Measurements from ENCODE around the gene FOS.

The FOS gene

GRCh38 chr14:75286313-75286712 lies 7.7 kb downstream of the FOS start:
- peaks cover 10% of the 10 kb centered on the region for H3K36me3 ChIP-seq (ENCODE audit: control insufficient read depth, insufficient read depth, low read length)
- no peak overlapping the region for H3K4me3 ChIP-seq (ENCODE audit: low read depth, low read length)
- no peaks in the 10 kb centered on the region for H3K9me3 ChIP-seq (ENCODE audit: control insufficient read depth, insufficient read depth, low read depth, low read length)
- peaks cover 25% of the 10 kb centered on the region for H3K4me1 ChIP-seq (ENCODE audit: control insufficient read depth, insufficient read depth, low read length)
- no peak overlapping the region for H3K27ac ChIP-seq (ENCODE audit: low read depth, low read length)
- H3K9ac ChIP-seq (ENCODE audit: low read length), result no peak overlapping the region
- H3K27me3 ChIP-seq (ENCODE audit: control insufficient read depth, insufficient read depth, low read length), result no peaks in the 10 kb centered on the region

- Histone ChIP-seq H3K4me3 (ENCODE audit: low read depth, low read length) (no peak overlapping the region), H3K9me3 (ENCODE audit: control insufficient read depth, insufficient read depth, low read depth, low read length) (no peaks in the 10 kb centered on the region), H3K27ac (ENCODE audit: low read depth, low read length) (no peak overlapping the region), H3K4me1 (ENCODE audit: control insufficient read depth, insufficient read depth, low read length) (peaks cover 26% of the 10 kb centered on the region), H3K27me3 (ENCODE audit: control insufficient read depth, insufficient read depth, low read length) (no peaks in the 10 kb centered on the region), H3K9ac (ENCODE audit: low read length) (no peak overlapping the region), H3K36me3 (ENCODE audit: control insufficient read depth, insufficient read depth, low read length) (no peaks in the 10 kb centered on the region)
Measured at GRCh38 chr14:75289840-75290388, 11.3 kb downstream of the FOS start.

- peaks cover 33% of the 10 kb centered on the region for H3K4me1 ChIP-seq (ENCODE audit: control insufficient read depth, insufficient read depth, low read length)
- H3K9me3 ChIP-seq (ENCODE audit: control insufficient read depth, insufficient read depth, low read depth, low read length), result no peaks in the 10 kb centered on the region
- no peak overlapping the region for H3K27ac ChIP-seq (ENCODE audit: low read depth, low read length)
- no peak overlapping the region for H3K9ac ChIP-seq (ENCODE audit: low read length)
- no peaks in the 10 kb centered on the region for H3K36me3 ChIP-seq (ENCODE audit: control insufficient read depth, insufficient read depth, low read length)
- H3K4me3 ChIP-seq (ENCODE audit: low read depth, low read length), result no peak overlapping the region
- no peaks in the 10 kb centered on the region for H3K27me3 ChIP-seq (ENCODE audit: control insufficient read depth, insufficient read depth, low read length)
Measured at GRCh38 chr14:75290851-75291250, 12.2 kb downstream of the FOS start.

GRCh38 chr14:75291331-75291730 lies 12.7 kb downstream of the FOS start:
- Histone ChIP-seq H3K4me1 (ENCODE audit: control insufficient read depth, insufficient read depth, low read length) (peaks cover 31% of the 10 kb centered on the region), H3K27ac (ENCODE audit: low read depth, low read length) (no peak overlapping the region), H3K36me3 (ENCODE audit: control insufficient read depth, insufficient read depth, low read length) (no peaks in the 10 kb centered on the region), H3K27me3 (ENCODE audit: control insufficient read depth, insufficient read depth, low read length) (no peaks in the 10 kb centered on the region), H3K9me3 (ENCODE audit: control insufficient read depth, insufficient read depth, low read depth, low read length) (no peaks in the 10 kb centered on the region), H3K4me3 (ENCODE audit: low read depth, low read length) (no peak overlapping the region), H3K9ac (ENCODE audit: low read length) (no peak overlapping the region)

GRCh38 chr14:75292101-75292563 lies 13.5 kb downstream of the FOS start:
- peaks cover 26% of the 10 kb centered on the region for H3K4me1 ChIP-seq (ENCODE audit: control insufficient read depth, insufficient read depth, low read length)
- no peak overlapping the region for H3K9ac ChIP-seq (ENCODE audit: low read length)
- no peaks in the 10 kb centered on the region for H3K27me3 ChIP-seq (ENCODE audit: control insufficient read depth, insufficient read depth, low read length)
- H3K9me3 ChIP-seq (ENCODE audit: control insufficient read depth, insufficient read depth, low read depth, low read length), result no peaks in the 10 kb centered on the region
- H3K4me3 ChIP-seq (ENCODE audit: low read depth, low read length), result no peak overlapping the region
- no peak overlapping the region for H3K27ac ChIP-seq (ENCODE audit: low read depth, low read length)
- no peaks in the 10 kb centered on the region for H3K36me3 ChIP-seq (ENCODE audit: control insufficient read depth, insufficient read depth, low read length)

GRCh38 chr14:75292886-75293285 lies 14.3 kb downstream of the FOS start:
- Histone ChIP-seq H3K27ac (ENCODE audit: low read depth, low read length) (0 out of 2 replicates have a peak overlapping the region, but pooled peaks have one; percentile 87), H3K36me3 (ENCODE audit: control insufficient read depth, insufficient read depth, low read length) (no peaks in the 10 kb centered on the region), H3K9me3 (ENCODE audit: control insufficient read depth, insufficient read depth, low read depth, low read length) (no peaks in the 10 kb centered on the region), H3K4me3 (ENCODE audit: low read depth, low read length) (no peak overlapping the region), H3K9ac (ENCODE audit: low read length) (no peak overlapping the region), H3K27me3 (ENCODE audit: control insufficient read depth, insufficient read depth, low read length) (no peaks in the 10 kb centered on the region), H3K4me1 (ENCODE audit: control insufficient read depth, insufficient read depth, low read length) (peaks cover 18% of the 10 kb centered on the region)

GRCh38 chr14:75293920-75294648 lies 15.5 kb downstream of the FOS start:
- no peaks in the 10 kb centered on the region for H3K27me3 ChIP-seq (ENCODE audit: control insufficient read depth, insufficient read depth, low read length)
- peak overlapping the region; percentile 73 for H3K4me3 ChIP-seq (ENCODE audit: low read depth, low read length)
- no peaks in the 10 kb centered on the region for H3K9me3 ChIP-seq (ENCODE audit: control insufficient read depth, insufficient read depth, low read depth, low read length)
- peak overlapping the region; percentile 93 for H3K9ac ChIP-seq (ENCODE audit: low read length)
- H3K27ac ChIP-seq (ENCODE audit: low read depth, low read length), result peak overlapping the region; percentile 87
- peaks cover 16% of the 10 kb centered on the region for H3K4me1 ChIP-seq (ENCODE audit: control insufficient read depth, insufficient read depth, low read length)
- H3K36me3 ChIP-seq (ENCODE audit: control insufficient read depth, insufficient read depth, low read length), result no peaks in the 10 kb centered on the region

- no peaks in the 10 kb centered on the region for H3K36me3 ChIP-seq (ENCODE audit: control insufficient read depth, insufficient read depth, low read length)
- peaks cover 16% of the 10 kb centered on the region for H3K4me1 ChIP-seq (ENCODE audit: control insufficient read depth, insufficient read depth, low read length)
- H3K27ac ChIP-seq (ENCODE audit: low read depth, low read length), result peak overlapping the region; percentile 76
- peak overlapping the region; percentile 73 for H3K4me3 ChIP-seq (ENCODE audit: low read depth, low read length)
- no peaks in the 10 kb centered on the region for H3K27me3 ChIP-seq (ENCODE audit: control insufficient read depth, insufficient read depth, low read length)
- no peaks in the 10 kb centered on the region for H3K9me3 ChIP-seq (ENCODE audit: control insufficient read depth, insufficient read depth, low read depth, low read length)
- H3K9ac ChIP-seq (ENCODE audit: low read length), result peak overlapping the region; percentile 93
Measured at GRCh38 chr14:75294649-75295033, 16.0 kb downstream of the FOS start.

GRCh38 chr14:75295061-75295461 lies 16.4 kb downstream of the FOS start:
- peaks cover 16% of the 10 kb centered on the region for H3K4me1 ChIP-seq (ENCODE audit: control insufficient read depth, insufficient read depth, low read length)
- H3K9ac ChIP-seq (ENCODE audit: low read length), result peak overlapping the region; percentile 93

GRCh38 chr14:75295491-75296345 lies 17.1 kb downstream of the FOS start:
- Histone ChIP-seq H3K27ac (ENCODE audit: low read depth, low read length) (peak overlapping the region; percentile 76; the same call in 1 of the 2 replicates), H3K9ac (ENCODE audit: low read length) (peak overlapping the region; percentile 93), H3K4me1 (ENCODE audit: control insufficient read depth, insufficient read depth, low read length) (peaks cover 16% of the 10 kb centered on the region), H3K36me3 (ENCODE audit: control insufficient read depth, insufficient read depth, low read length) (no peaks in the 10 kb centered on the region), H3K27me3 (ENCODE audit: control insufficient read depth, insufficient read depth, low read length) (no peaks in the 10 kb centered on the region), H3K9me3 (ENCODE audit: control insufficient read depth, insufficient read depth, low read depth, low read length) (no peaks in the 10 kb centered on the region), H3K4me3 (ENCODE audit: low read depth, low read length) (peak overlapping the region; percentile 73)

More at GRCh38 chr14:75295061-75295461, 16.4 kb downstream of the FOS start:
- Histone ChIP-seq H3K9me3 (ENCODE audit: control insufficient read depth, insufficient read depth, low read depth, low read length) (no peaks in the 10 kb centered on the region), H3K4me3 (ENCODE audit: low read depth, low read length) (peak overlapping the region; percentile 73), H3K36me3 (ENCODE audit: control insufficient read depth, insufficient read depth, low read length) (no peaks in the 10 kb centered on the region), H3K27me3 (ENCODE audit: control insufficient read depth, insufficient read depth, low read length) (no peaks in the 10 kb centered on the region), H3K27ac (ENCODE audit: low read depth, low read length) (peak overlapping the region; percentile 76; the same call in 1 of the 2 replicates)
